GM23248 (cell line): ENCODE results near the gene BTG1. TPM values are rescaled to one million over a fixed set of nuclear protein-coding genes. Genes with fewer than 3 reads are reported as not detected.

Experiments
- DNase-seq: peaks from one replicate; pipeline ENCODE4 v3.0.0-alpha.2; 2015
- H2AFZ ChIP-seq: fragments of 200-600 bp; sonication (generic); 2 replicates; pipeline ENCODE4 v1.6.1; 2016; ENCODE audit warnings: antibody characterized with exemption
- H3F3A ChIP-seq: fragments of 200-600 bp; sonication (generic); 2 replicates; pipeline ENCODE4 v1.6.1; 2016; ENCODE audit warnings: mild to moderate bottlenecking, antibody characterized with exemption, mixed run types; ENCODE audit not compliant: insufficient read depth
- H3K27ac ChIP-seq: fragments of 200-600 bp; sonication (generic); 2 replicates; pipeline ENCODE4 v1.5.1; 2016; ENCODE audit warnings: mild to moderate bottlenecking
- H3K27me3 ChIP-seq: fragments of 200-600 bp; sonication (generic); replicated peaks from 2 replicates; pipeline ENCODE4 v1.6.1; 2016; ENCODE audit warnings: mild to moderate bottlenecking; ENCODE audit not compliant: insufficient read depth
- H3K36me3 ChIP-seq: fragments of 200-600 bp; sonication (generic); 2 replicates; pipeline ENCODE4 v1.6.1; 2016; ENCODE audit warnings: low read depth, mild to moderate bottlenecking
- H3K4me1 ChIP-seq: fragments of 200-600 bp; sonication (generic); 2 replicates; pipeline ENCODE4 v1.6.1; 2016; ENCODE audit warnings: mild to moderate bottlenecking; ENCODE audit not compliant: insufficient read depth
- H3K4me2 ChIP-seq: fragments of 200-600 bp; sonication (generic); one replicate; pipeline ENCODE4 v1.6.1; 2016; ENCODE audit warnings: mild to moderate bottlenecking; ENCODE audit not compliant: unreplicated experiment
- H3K4me3 ChIP-seq: fragments of 200-600 bp; sonication (generic); 2 replicates; pipeline ENCODE4 v1.5.1; 2016; ENCODE audit warnings: mild to moderate bottlenecking
- H3K79me2 ChIP-seq: fragments of 200-600 bp; sonication (generic); 2 replicates; pipeline ENCODE4 v1.6.1; 2016; ENCODE audit warnings: mild to moderate bottlenecking; ENCODE audit not compliant: insufficient read depth
- H3K9ac ChIP-seq: fragments of 200-600 bp; sonication (generic); 2 replicates; pipeline ENCODE4 v1.6.1; 2016; ENCODE audit warnings: mild to moderate bottlenecking
- H3K9me2 ChIP-seq: fragments of 200-600 bp; sonication (generic); 2 replicates; pipeline ENCODE4 v1.6.1; 2016; ENCODE audit warnings: mixed run types, mild to moderate bottlenecking, moderate library complexity; ENCODE audit not compliant: insufficient read depth
- H3K9me3 ChIP-seq: fragments of 200-600 bp; sonication (generic); one replicate; pipeline ENCODE4 v1.6.1; 2017; ENCODE audit warnings: low read depth
- H4K20me1 ChIP-seq: fragments of 200-600 bp; sonication (generic); 2 replicates; pipeline ENCODE4 v1.6.0; 2016; ENCODE audit not compliant: insufficient read depth
- EZH2 ChIP-seq: fragments of 200-600 bp; sonication (generic); IDR thresholded peaks from 2 replicates; pipeline ENCODE4 v1.6.1; 2018; ENCODE audit warnings: antibody characterized with exemption, mild to moderate bottlenecking; ENCODE audit not compliant: insufficient read depth, poor library complexity, severe bottlenecking
- EZH2phosphoT487 ChIP-seq: fragments of 200-600 bp; sonication (generic); IDR thresholded peaks from 2 replicates; pipeline ENCODE4 v1.6.1; 2018; ENCODE audit warnings: antibody characterized with exemption, moderate library complexity, mild to moderate bottlenecking, low read depth; ENCODE audit not compliant: insufficient read depth
- WGBS, 2 experiments: methylation state at CpG; one replicate each; pipeline ENCODE4 v1.1.6; 2015 to 2017; ENCODE audit warnings: low lambda C conversion rate in 2 of 2, low coverage in 1 of 2; ENCODE audit errors: missing lambda C conversion rate in 2 of 2; 5-methylcytosine and 5-hydroxymethylcytosine counted together
- in situ Hi-C: fragments of 300-500 bp; cut with MboI; formaldehyde crosslinking; loops from 2 replicates; pipeline ENCODE4 v1.15.0; 2020
- polyA plus RNA-seq: library from polyadenylated mRNA; unstranded; fragments of >200 nt; fragmentation: Nextera tagmentation; extraction: Ambion mirVana; gene quantifications from 2 replicates; pipeline ENCODE4 v1.2.1, GENCODE V29; 2016
- total RNA-seq: library from RNA; depleted of rRNA; stranded (reverse); fragments of >200 nt; shearing (Covaris generic); gene quantifications from 2 replicates; pipeline ENCODE4 v1.2.3, GENCODE V29; 2014

Gene BTG1
- total and polyA plus RNA-seq, 2 experiments from 2014 or later: 14.4 to 62.2 TPM

DNA sequence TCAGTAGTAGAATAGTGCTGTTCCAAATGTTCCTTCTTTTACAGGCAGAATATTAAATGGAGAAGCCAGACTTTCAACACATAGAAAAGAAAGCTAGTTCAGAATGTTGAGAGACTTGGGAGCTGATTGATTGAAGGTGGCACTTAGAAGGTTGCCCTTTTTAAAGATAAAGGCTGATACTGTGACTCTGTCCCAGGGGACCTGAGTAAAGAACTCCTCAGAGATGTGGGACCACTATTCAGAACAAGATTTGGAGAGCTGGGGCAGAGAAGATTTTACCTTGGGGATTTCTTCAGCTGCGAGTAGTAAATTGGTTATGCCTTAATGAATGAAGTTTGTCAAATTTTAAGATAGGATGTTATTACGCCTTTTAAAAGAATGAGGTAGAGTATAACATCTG is 21.4 kb upstream of the BTG1 start:
- no peak overlapping the region for H3K9ac ChIP-seq
- H3F3A ChIP-seq: no peaks in the 10 kb centered on the region
- no peak overlapping the region for H3K27ac ChIP-seq
- H3K4me3 ChIP-seq: no peak overlapping the region
- H4K20me1 ChIP-seq: no peaks in the 10 kb centered on the region
- H3K4me2 ChIP-seq: no peak overlapping the region
- WGBS, 2 experiments: 97% methylated on average over 2 of the region's 2 CpGs
- TF ChIP-seq EZH2phosphoT487 (no peak), EZH2 (no peak)
- DNase-seq: no peak
- H3K36me3 ChIP-seq: no peaks in the 10 kb centered on the region
- H3K4me1 ChIP-seq: no peaks in the 10 kb centered on the region
- no peak overlapping the region for H2AFZ ChIP-seq
- H3K79me2 ChIP-seq: no peaks in the 10 kb centered on the region
- H3K27me3 ChIP-seq: no peaks in the 10 kb centered on the region
- H3K9me2 ChIP-seq: no peaks in the 10 kb centered on the region
- in situ Hi-C loops: no loop called here
- H3K9me3 ChIP-seq: no peaks in the 10 kb centered on the region

DNA sequence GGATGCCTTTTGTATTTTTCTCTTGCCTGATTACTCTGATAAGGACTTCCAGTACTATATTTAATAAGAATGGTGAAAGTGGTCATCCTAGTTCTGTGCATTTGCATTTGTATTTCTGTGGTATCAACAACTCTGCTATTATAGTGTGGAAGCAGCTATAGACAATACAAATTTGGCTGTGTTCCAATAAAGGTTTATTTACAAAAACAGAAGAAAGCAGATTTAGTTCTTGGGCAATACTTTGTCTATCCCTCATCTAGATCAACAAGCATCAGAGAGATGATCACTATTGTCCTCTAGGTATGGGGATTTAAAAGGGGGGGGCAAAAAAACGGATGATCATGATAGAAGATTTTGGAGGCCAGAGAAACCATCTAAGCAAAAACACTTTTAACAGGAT is 19.1 kb upstream of the BTG1 start:
- in situ Hi-C loops: no loop called here
- DNase-seq: no peak
- Histone ChIP-seq H3F3A (no peaks in the 10 kb centered on the region), H3K27me3 (no peaks in the 10 kb centered on the region), H3K79me2 (no peaks in the 10 kb centered on the region), H3K9me2 (no peaks in the 10 kb centered on the region), H3K4me3 (no peak overlapping the region), H3K4me2 (no peak overlapping the region), H3K9me3 (no peaks in the 10 kb centered on the region), H2AFZ (no peak overlapping the region), H3K27ac (no peak overlapping the region), H4K20me1 (no peaks in the 10 kb centered on the region), H3K4me1 (peaks cover 8% of the 10 kb centered on the region; the same call in 1 of the 2 replicates), H3K36me3 (no peaks in the 10 kb centered on the region), H3K9ac (no peak overlapping the region)
- TF ChIP-seq EZH2phosphoT487: no peak
- TF ChIP-seq EZH2: no peak
- WGBS, 2 experiments: 74 to 76% methylated on average over 1 of the region's 1 CpG

DNA sequence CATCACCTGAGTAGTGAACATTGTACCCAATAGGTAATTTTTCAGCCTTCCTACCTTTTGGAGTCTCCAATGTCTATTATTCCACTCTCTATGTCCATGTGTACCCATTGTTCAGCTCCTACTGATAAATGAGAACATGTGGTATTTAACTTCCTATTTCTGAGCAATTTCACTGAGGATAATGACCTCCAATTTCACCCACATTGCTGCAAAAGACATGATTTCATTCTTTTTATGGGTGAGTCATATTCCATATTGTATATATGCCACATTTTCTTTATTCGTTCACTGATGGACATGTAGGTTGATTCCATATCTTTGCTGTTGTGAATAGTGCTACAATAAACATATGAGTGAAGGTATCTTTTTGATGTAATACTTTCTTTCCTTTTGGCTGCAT is 16.4 kb upstream of the BTG1 start:
- no peak overlapping the region for H3K4me2 ChIP-seq
- H3K27ac ChIP-seq: no peak overlapping the region
- in situ Hi-C loops: no loop called here
- no peaks in the 10 kb centered on the region for H3K9me2 ChIP-seq
- WGBS, 2 experiments: 97 to 100% methylated on average over 1 of the region's 1 CpG
- H3K79me2 ChIP-seq: no peaks in the 10 kb centered on the region
- no peaks in the 10 kb centered on the region for H4K20me1 ChIP-seq
- H3K36me3 ChIP-seq: no peaks in the 10 kb centered on the region
- no peaks in the 10 kb centered on the region for H3F3A ChIP-seq
- no peak overlapping the region for H3K4me3 ChIP-seq
- H3K27me3 ChIP-seq: no peaks in the 10 kb centered on the region
- H3K9ac ChIP-seq: no peak overlapping the region
- no peak for DNase-seq
- peaks cover 8% of the 10 kb centered on the region; the same call in 1 of the 2 replicates for H3K4me1 ChIP-seq
- TF ChIP-seq EZH2 (no peak), EZH2phosphoT487 (no peak)
- no peak overlapping the region for H2AFZ ChIP-seq
- H3K9me3 ChIP-seq: no peaks in the 10 kb centered on the region

DNA sequence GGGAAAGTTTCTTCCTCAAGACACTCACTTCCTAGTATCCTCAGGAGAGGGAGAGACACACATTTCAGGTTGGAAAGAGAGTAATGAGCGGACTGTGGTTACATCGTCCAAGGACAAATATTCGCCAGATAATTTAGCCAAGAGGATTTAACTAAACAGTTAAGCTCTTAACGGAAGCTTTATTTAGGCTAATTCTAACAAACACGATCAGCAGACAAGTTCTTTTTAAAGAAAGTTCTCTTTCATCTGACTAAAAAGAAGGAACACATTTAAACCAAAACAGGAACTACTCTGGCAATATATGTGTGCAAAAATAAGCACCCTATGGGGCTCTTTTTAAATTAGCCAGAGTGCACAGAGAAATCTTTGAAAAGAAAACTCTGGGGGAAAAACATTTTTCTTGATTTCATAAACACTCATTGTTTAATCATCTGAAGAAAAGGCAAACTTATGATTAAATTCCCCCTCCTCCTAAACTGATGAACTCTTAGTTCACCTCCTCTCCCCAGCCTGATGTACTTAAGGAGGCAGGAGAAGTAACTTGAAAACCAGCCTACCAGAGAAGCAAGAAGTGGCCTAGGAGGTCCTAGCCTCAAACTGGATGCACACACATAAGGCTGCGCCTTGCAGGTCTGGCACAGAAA is 13.3 kb upstream of the BTG1 start:
- Histone ChIP-seq H4K20me1 (no peaks in the 10 kb centered on the region), H3F3A (no peaks in the 10 kb centered on the region), H3K4me2 (no peak overlapping the region), H3K9me3 (no peaks in the 10 kb centered on the region), H2AFZ (no peak overlapping the region), H3K9ac (no peak overlapping the region), H3K36me3 (no peaks in the 10 kb centered on the region), H3K27ac (no peak overlapping the region), H3K4me1 (peaks cover 8% of the 10 kb centered on the region; the same call in 1 of the 2 replicates), H3K79me2 (no peaks in the 10 kb centered on the region), H3K27me3 (no peaks in the 10 kb centered on the region), H3K4me3 (no peak overlapping the region), H3K9me2 (no peaks in the 10 kb centered on the region)
- 78 to 79% methylated on average over 6 of the region's 6 CpGs for WGBS, 2 experiments
- DNase-seq: no peak
- TF ChIP-seq EZH2: no peak
- TF ChIP-seq EZH2phosphoT487: no peak
- in situ Hi-C loops: no loop called here
